ENCODE measurements around the gene CD40. TPM values are rescaled to one million over a fixed set of nuclear protein-coding genes. Genes with fewer than 3 reads are reported as not detected.

CD40 gene
- total RNA-seq, 1 donor from 2014 or later: 57.6 TPM

GRCh38 chr20:46139266-46139889, 21.3 kb downstream of the CD40 start:
- Histone ChIP-seq H3K27me3 (ENCODE audit: control insufficient read depth, insufficient read depth, low read length) (peaks cover 51% of the 10 kb centered on the region), H3K4me3 (ENCODE audit: low read depth, low read length) (no peak overlapping the region), H3K36me3 (ENCODE audit: control insufficient read depth, insufficient read depth, low read length) (no peaks in the 10 kb centered on the region)
- DNase-seq (ENCODE audit: low read depth): no peak
- no peak for TF ChIP-seq CTCF (IDR thresholded peaks at IDR 0.05; ENCODE audit: insufficient read depth, low read length, poor library complexity, severe bottlenecking)

GRCh38 chr20:46139908-46140482, 21.9 kb downstream of the CD40 start:
- Histone ChIP-seq H3K36me3 (ENCODE audit: control insufficient read depth, insufficient read depth, low read length) (no peaks in the 10 kb centered on the region), H3K4me3 (ENCODE audit: low read depth, low read length) (no peak overlapping the region), H3K27me3 (ENCODE audit: control insufficient read depth, insufficient read depth, low read length) (peaks cover 50% of the 10 kb centered on the region)
- no peak for TF ChIP-seq CTCF (IDR thresholded peaks at IDR 0.05; ENCODE audit: insufficient read depth, low read length, poor library complexity, severe bottlenecking)
- no peak for DNase-seq (ENCODE audit: low read depth)

GRCh38 chr20:46142124-46142523, 24.0 kb downstream of the CD40 start:
- H3K4me3 ChIP-seq (ENCODE audit: low read depth, low read length): no peak overlapping the region
- H3K36me3 ChIP-seq (ENCODE audit: control insufficient read depth, insufficient read depth, low read length): no peaks in the 10 kb centered on the region
- peaks cover 40% of the 10 kb centered on the region for H3K27me3 ChIP-seq (ENCODE audit: control insufficient read depth, insufficient read depth, low read length)
- DNase-seq (ENCODE audit: low read depth): no peak
- no peak for TF ChIP-seq CTCF (IDR thresholded peaks at IDR 0.05; ENCODE audit: insufficient read depth, low read length, poor library complexity, severe bottlenecking)

GRCh38 chr20:46144432-46145025, 26.4 kb downstream of the CD40 start:
- H3K27me3 ChIP-seq (ENCODE audit: control insufficient read depth, insufficient read depth, low read length): peaks cover 31% of the 10 kb centered on the region
- no peak overlapping the region for H3K4me3 ChIP-seq (ENCODE audit: low read depth, low read length)
- no peak for TF ChIP-seq CTCF (IDR thresholded peaks at IDR 0.05; ENCODE audit: insufficient read depth, low read length, poor library complexity, severe bottlenecking)
- DNase-seq (ENCODE audit: low read depth): no peak
- no peaks in the 10 kb centered on the region for H3K36me3 ChIP-seq (ENCODE audit: control insufficient read depth, insufficient read depth, low read length)

DNA sequence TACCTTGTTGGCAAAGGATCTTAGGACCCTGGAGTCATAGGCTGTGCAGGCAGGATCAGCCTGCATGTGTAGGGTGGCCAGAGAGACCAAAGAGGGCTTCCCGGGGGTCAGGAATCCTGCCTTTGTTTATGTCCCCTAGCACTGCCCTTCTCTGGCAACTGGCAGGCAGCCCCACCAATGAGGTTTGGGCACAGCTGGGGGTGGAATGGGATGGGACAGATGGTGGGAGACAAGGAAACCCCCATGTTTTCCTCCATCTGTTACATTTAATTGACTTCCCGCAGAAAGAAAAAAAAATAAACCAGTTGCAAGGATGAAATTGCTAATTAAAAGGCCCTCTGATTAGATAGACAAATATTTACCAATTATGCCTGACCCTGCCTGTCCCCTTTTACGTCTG, 27.6 kb downstream of the CD40 start:
- no peak for DNase-seq (ENCODE audit: low read depth)
- H3K4me3 ChIP-seq (ENCODE audit: low read depth, low read length): no peak overlapping the region
- TF ChIP-seq CTCF (IDR thresholded peaks at IDR 0.05; ENCODE audit: insufficient read depth, low read length, poor library complexity, severe bottlenecking): no peak
- no peaks in the 10 kb centered on the region for H3K36me3 ChIP-seq (ENCODE audit: control insufficient read depth, insufficient read depth, low read length)
- peaks cover 25% of the 10 kb centered on the region for H3K27me3 ChIP-seq (ENCODE audit: control insufficient read depth, insufficient read depth, low read length)
